GM12878 (cell line): ENCODE results near the gene DYDC1. TPM values are rescaled to one million over a fixed set of nuclear protein-coding genes. Genes with fewer than 3 reads are reported as not detected.

Source experiments
- ATAC-seq: fragments of 200-7000 bp; cut with Tn5 transposase; 3 replicates; pipeline ENCODE4 v1.9.1; 2020; ENCODE audit warnings: mild to moderate bottlenecking, moderate library complexity
- BruUV-seq: library from RNA; stranded (reverse); fragments of 400-500 nt; replicated peaks from 2 replicates; lab custom pipeline; 2021; lab: Mats Ljungman, UMichigan
- CTCF ChIA-PET: fragments of 300-600 bp; sonication (Branson Sonifier 250); formaldehyde crosslinking; extraction: SDS; loops from one replicate; lab custom pipeline; 2021; ENCODE audit warnings: inconsistent platforms; lab: Yijun Ruan, JAX
- POLR2A ChIA-PET: fragments of 350-600 bp; formaldehyde crosslinking; extraction: SDS; loops from one replicate; lab custom pipeline; 2021; ENCODE audit warnings: inconsistent platforms; lab: Charles Lee
- RAD21 ChIA-PET: fragments of 300-600 bp; sonication (Branson Sonifier 250); formaldehyde crosslinking; loops from one replicate; lab custom pipeline; 2023; ENCODE audit warnings: antibody characterized with exemption; ENCODE audit not compliant: unreplicated experiment; lab: Charles Lee
- SMC1A ChIA-PET: fragments of 300-600 bp; sonication (Branson Sonifier 250); formaldehyde crosslinking; loops from one replicate; lab custom pipeline; 2023; ENCODE audit not compliant: unreplicated experiment, uncharacterized antibody; lab: Charles Lee
- DNase-seq: peaks from one replicate; pipeline ENCODE4 v3.0.0-alpha.2; 2011; ENCODE audit warnings: low read depth, low spot score
- FAIRE-seq: peaks from 3 replicates; lab custom pipeline; 2011; peaks lifted over from hg19 to GRCh38; lab: Jason Lieb, UNC
- H2AFZ ChIP-seq: 2 replicates; pipeline ENCODE4 v1.6.0; 2011; ENCODE audit warnings: low read depth, low read length, control low read depth; ENCODE audit not compliant: control insufficient read depth
- H3K27ac ChIP-seq: 2 replicates; pipeline ENCODE4 v1.5.1; 2011; ENCODE audit warnings: control low read depth; ENCODE audit not compliant: control insufficient read depth, insufficient read depth
- H3K27me3 ChIP-seq, 2 experiments: replicated peaks in 1 of 2; 2 replicates each; pipeline versions ENCODE4 v1.6.0 to v1.6.1; 2011; ENCODE audit warnings: low read length in 1 of 2; ENCODE audit not compliant: control insufficient read depth in 2 of 2, insufficient read depth in 2 of 2
- H3K36me3 ChIP-seq, 2 experiments: 2 replicates each; pipeline ENCODE4 v1.5.1; 2011; ENCODE audit warnings: low read length in 1 of 2; ENCODE audit not compliant: control insufficient read depth in 2 of 2, insufficient read depth in 2 of 2
- H3K4me1 ChIP-seq: 2 replicates; pipeline ENCODE4 v1.6.1; 2011; ENCODE audit warnings: mild to moderate bottlenecking, low read length, moderate library complexity, mixed read lengths; ENCODE audit not compliant: control insufficient read depth, insufficient read depth
- H3K4me2 ChIP-seq: 2 replicates; pipeline ENCODE4 v1.6.0; 2011; ENCODE audit warnings: control low read depth; ENCODE audit not compliant: control insufficient read depth, insufficient read depth
- H3K4me3 ChIP-seq: fragments of 200-600 bp; sonication (generic); 2 replicates; pipeline ENCODE4 v1.5.1; 2016
- H3K79me2 ChIP-seq: 2 replicates; pipeline ENCODE4 v1.6.0; 2011; ENCODE audit warnings: low read length; ENCODE audit not compliant: control insufficient read depth, insufficient read depth
- H3K9ac ChIP-seq: 2 replicates; pipeline ENCODE4 v1.8.0; 2011; ENCODE audit warnings: low read length, control low read depth, mixed read lengths; ENCODE audit not compliant: control insufficient read depth, insufficient read depth
- H3K9me3 ChIP-seq: replicated peaks from 3 replicates; pipeline ENCODE4 v1.5.1; 2011; ENCODE audit warnings: mild to moderate bottlenecking, low read length; ENCODE audit not compliant: control insufficient read depth, insufficient read depth
- H4K20me1 ChIP-seq: 2 replicates; pipeline ENCODE4 v1.6.0; 2011; ENCODE audit not compliant: control insufficient read depth, insufficient read depth
- PML ChIP-seq: IDR thresholded peaks from 2 replicates; pipeline ENCODE4 v1.6.1; 2012; ENCODE audit warnings: low read length, inconsistent platforms
- POLR2AphosphoS2 ChIP-seq: IDR thresholded peaks from 2 replicates; pipeline ENCODE4 v1.6.1; 2011; ENCODE audit warnings: low read depth, mild to moderate bottlenecking, low read length, improper control_type of control experiment, moderate library complexity
- WGBS: methylation state at CpG from one replicate; pipeline ENCODE4 v1.1.6; 2016; ENCODE audit warnings: low lambda C conversion rate; ENCODE audit not compliant: insufficient replicate concordance, insufficient coverage; ENCODE audit errors: missing lambda C conversion rate; 5-methylcytosine and 5-hydroxymethylcytosine counted together
- in situ Hi-C: fragments of 300-500 bp; cut with MboI; formaldehyde crosslinking; loops from 9 replicates; pipeline ENCODE4 v1.14.3; 2018; ENCODE audit warnings: mixed read lengths
- intact Hi-C: fragments of 100-400 bp; cut with micrococcal nuclease; formaldehyde crosslinking; loops from one replicate; pipeline ENCODE4 v1.14.2; 2022; ENCODE audit not compliant: unreplicated experiment
- polyA plus RNA-seq, 11 experiments: library from polyadenylated mRNA; depleted of rRNA in 4 of 11; unstranded in 6 of 11; stranded (reverse) in 5 of 11; fragments of >200 nt; fragmentation: Nextera tagmentation in 4 of 11; fragmentation: Illumina TruSeq in 1 of 11; extraction: Ambion mirVana in 4 of 11; extraction: Trizol in 1 of 11; gene quantifications; 1 replicate in 1 of 11; 2 replicates in 10 of 11; pipeline versions ENCODE4 v1.2.1 to v1.2.3, GENCODE V29; 2011 to 2016; ENCODE audit warnings: inconsistent platforms in 2 of 11, missing spikeins in 2 of 11, low read depth in 1 of 11
- total RNA-seq, 4 experiments: library from RNA; depleted of rRNA in 3 of 4; stranded (reverse); fragments of >200 nt in 3 of 4; fragmentation: Illumina TruSeq in 1 of 4; extraction: Trizol in 1 of 4; gene quantifications; 2 replicates each; pipeline versions ENCODE4 v1.2.1 to v1.2.3, GENCODE V29; 2013 to 2021
- TF ChIP-seq, protein P1 (sequence below): fragments of 450-650 bp; IDR thresholded peaks from 2 replicates; pipeline ENCODE4 v1.6.1; 2017; ENCODE audit warnings: mild to moderate bottlenecking, moderate library complexity
- TF ChIP-seq, protein P2 (sequence below): fragments of 450-650 bp; IDR thresholded peaks from 2 replicates; pipeline ENCODE4 v1.6.1; 2017; ENCODE audit warnings: borderline replicate concordance
- TF ChIP-seq, protein P3 (sequence below): fragments of 450-650 bp; IDR thresholded peaks from 2 replicates; pipeline ENCODE4 v1.6.1; 2016; ENCODE audit warnings: mild to moderate bottlenecking
- TF ChIP-seq, protein P4 (sequence below): fragments of 450-650 bp; IDR thresholded peaks from 2 replicates; pipeline ENCODE4 v1.6.1; 2017; ENCODE audit warnings: mild to moderate bottlenecking, low read depth, inconsistent platforms; ENCODE audit not compliant: poor library complexity, severe bottlenecking
- TF ChIP-seq, protein P5 (sequence below): IDR thresholded peaks from 2 replicates; pipeline ENCODE4 v1.6.1; 2012; ENCODE audit warnings: improper control_type of control experiment, low read depth, low read length; ENCODE audit not compliant: insufficient replicate concordance

The DYDC1 gene
- total and polyA plus RNA-seq, 10 of the 15 experiments (the other 5 are each of a cell fraction or from before 2014, with no cell fraction given), result not detected

DNA sequence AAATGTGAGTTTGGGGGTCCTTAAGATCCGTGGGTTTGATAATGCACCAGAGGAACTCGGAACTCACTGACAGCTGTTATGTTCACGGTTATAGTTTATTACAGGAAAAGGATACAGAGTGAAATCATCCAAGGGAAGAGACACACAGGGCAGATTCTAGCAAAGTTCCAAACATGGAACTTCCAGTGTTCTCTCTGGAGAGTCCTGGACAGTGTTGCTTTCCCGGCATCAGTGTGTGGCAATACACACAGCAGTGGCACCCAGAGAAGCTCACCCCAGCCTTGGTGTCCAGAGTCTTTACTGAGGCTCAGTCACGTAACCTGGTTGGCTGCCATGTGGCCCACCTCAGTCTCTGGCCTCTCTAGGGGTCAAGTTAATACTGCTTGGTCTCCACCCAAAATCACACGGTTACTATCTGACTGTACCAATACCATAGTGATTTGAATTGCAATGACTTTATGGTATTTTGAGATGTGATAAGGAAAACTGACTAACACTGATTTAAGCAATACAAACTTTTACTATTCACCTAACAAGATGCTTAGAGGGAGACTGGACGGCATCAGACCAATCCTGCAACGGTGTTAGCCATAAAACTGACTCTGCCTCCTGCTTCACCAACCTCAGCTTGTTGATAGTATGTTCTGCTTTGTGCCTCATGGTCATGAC, 43.7 kb upstream of the DYDC1 start:
- SMC1A ChIA-PET, result no interaction called here
- Histone ChIP-seq H3K4me1 (no peaks in the 10 kb centered on the region), H2AFZ (no peak overlapping the region), H3K27ac (no peak overlapping the region), H3K9me3 (no peaks in the 10 kb centered on the region), H3K4me3 (no peak overlapping the region), H4K20me1 (no peaks in the 10 kb centered on the region), H3K36me3 (no peaks in the 10 kb centered on the region), H3K4me2 (no peak overlapping the region), H3K9ac (no peak overlapping the region), H3K27me3 (no peaks in the 10 kb centered on the region), H3K79me2 (no peaks in the 10 kb centered on the region)
- in situ Hi-C loops (no loop called here), intact Hi-C loops (no loop called here)
- FAIRE-seq (no peak), DNase-seq (no peak), ATAC-seq (no peak)
- 38% methylated on average over 8 of the region's 8 CpGs for WGBS
- RAD21 ChIA-PET, result no interaction called here
- POLR2A ChIA-PET, result no interaction called here
- BruUV-seq, result no TSS peak
- CTCF ChIA-PET, result interaction anchor here (0.7 kb wide), 1 partner anchor 22 kb away, joined by 3 read pairs; no protein-coding TSS in a partner anchor
- TF ChIP-seq, protein P1, sequence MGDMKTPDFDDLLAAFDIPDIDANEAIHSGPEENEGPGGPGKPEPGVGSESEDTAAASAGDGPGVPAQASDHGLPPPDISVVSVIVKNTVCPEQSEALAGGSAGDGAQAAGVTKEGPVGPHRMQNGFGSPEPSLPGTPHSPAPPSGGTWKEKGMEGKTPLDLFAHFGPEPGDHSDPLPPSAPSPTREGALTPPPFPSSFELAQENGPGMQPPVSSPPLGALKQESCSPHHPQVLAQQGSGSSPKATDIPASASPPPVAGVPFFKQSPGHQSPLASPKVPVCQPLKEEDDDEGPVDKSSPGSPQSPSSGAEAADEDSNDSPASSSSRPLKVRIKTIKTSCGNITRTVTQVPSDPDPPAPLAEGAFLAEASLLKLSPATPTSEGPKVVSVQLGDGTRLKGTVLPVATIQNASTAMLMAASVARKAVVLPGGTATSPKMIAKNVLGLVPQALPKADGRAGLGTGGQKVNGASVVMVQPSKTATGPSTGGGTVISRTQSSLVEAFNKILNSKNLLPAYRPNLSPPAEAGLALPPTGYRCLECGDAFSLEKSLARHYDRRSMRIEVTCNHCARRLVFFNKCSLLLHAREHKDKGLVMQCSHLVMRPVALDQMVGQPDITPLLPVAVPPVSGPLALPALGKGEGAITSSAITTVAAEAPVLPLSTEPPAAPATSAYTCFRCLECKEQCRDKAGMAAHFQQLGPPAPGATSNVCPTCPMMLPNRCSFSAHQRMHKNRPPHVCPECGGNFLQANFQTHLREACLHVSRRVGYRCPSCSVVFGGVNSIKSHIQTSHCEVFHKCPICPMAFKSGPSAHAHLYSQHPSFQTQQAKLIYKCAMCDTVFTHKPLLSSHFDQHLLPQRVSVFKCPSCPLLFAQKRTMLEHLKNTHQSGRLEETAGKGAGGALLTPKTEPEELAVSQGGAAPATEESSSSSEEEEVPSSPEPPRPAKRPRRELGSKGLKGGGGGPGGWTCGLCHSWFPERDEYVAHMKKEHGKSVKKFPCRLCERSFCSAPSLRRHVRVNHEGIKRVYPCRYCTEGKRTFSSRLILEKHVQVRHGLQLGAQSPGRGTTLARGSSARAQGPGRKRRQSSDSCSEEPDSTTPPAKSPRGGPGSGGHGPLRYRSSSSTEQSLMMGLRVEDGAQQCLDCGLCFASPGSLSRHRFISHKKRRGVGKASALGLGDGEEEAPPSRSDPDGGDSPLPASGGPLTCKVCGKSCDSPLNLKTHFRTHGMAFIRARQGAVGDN, result no peak
- TF ChIP-seq POLR2AphosphoS2, result no peak
- TF ChIP-seq, protein P2, sequence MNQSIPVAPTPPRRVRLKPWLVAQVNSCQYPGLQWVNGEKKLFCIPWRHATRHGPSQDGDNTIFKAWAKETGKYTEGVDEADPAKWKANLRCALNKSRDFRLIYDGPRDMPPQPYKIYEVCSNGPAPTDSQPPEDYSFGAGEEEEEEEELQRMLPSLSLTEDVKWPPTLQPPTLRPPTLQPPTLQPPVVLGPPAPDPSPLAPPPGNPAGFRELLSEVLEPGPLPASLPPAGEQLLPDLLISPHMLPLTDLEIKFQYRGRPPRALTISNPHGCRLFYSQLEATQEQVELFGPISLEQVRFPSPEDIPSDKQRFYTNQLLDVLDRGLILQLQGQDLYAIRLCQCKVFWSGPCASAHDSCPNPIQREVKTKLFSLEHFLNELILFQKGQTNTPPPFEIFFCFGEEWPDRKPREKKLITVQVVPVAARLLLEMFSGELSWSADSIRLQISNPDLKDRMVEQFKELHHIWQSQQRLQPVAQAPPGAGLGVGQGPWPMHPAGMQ, result no peak
- TF ChIP-seq PML, result no peak
- TF ChIP-seq, protein P3, sequence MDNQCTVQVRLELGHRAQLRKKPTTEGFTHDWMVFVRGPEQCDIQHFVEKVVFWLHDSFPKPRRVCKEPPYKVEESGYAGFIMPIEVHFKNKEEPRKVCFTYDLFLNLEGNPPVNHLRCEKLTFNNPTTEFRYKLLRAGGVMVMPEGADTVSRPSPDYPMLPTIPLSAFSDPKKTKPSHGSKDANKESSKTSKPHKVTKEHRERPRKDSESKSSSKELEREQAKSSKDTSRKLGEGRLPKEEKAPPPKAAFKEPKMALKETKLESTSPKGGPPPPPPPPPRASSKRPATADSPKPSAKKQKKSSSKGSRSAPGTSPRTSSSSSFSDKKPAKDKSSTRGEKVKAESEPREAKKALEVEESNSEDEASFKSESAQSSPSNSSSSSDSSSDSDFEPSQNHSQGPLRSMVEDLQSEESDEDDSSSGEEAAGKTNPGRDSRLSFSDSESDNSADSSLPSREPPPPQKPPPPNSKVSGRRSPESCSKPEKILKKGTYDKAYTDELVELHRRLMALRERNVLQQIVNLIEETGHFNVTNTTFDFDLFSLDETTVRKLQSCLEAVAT, result no peak
- TF ChIP-seq, protein P4, sequence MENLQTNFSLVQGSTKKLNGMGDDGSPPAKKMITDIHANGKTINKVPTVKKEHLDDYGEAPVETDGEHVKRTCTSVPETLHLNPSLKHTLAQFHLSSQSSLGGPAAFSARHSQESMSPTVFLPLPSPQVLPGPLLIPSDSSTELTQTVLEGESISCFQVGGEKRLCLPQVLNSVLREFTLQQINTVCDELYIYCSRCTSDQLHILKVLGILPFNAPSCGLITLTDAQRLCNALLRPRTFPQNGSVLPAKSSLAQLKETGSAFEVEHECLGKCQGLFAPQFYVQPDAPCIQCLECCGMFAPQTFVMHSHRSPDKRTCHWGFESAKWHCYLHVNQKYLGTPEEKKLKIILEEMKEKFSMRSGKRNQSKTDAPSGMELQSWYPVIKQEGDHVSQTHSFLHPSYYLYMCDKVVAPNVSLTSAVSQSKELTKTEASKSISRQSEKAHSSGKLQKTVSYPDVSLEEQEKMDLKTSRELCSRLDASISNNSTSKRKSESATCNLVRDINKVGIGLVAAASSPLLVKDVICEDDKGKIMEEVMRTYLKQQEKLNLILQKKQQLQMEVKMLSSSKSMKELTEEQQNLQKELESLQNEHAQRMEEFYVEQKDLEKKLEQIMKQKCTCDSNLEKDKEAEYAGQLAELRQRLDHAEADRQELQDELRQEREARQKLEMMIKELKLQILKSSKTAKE, result no peak
- TF ChIP-seq, protein P5, sequence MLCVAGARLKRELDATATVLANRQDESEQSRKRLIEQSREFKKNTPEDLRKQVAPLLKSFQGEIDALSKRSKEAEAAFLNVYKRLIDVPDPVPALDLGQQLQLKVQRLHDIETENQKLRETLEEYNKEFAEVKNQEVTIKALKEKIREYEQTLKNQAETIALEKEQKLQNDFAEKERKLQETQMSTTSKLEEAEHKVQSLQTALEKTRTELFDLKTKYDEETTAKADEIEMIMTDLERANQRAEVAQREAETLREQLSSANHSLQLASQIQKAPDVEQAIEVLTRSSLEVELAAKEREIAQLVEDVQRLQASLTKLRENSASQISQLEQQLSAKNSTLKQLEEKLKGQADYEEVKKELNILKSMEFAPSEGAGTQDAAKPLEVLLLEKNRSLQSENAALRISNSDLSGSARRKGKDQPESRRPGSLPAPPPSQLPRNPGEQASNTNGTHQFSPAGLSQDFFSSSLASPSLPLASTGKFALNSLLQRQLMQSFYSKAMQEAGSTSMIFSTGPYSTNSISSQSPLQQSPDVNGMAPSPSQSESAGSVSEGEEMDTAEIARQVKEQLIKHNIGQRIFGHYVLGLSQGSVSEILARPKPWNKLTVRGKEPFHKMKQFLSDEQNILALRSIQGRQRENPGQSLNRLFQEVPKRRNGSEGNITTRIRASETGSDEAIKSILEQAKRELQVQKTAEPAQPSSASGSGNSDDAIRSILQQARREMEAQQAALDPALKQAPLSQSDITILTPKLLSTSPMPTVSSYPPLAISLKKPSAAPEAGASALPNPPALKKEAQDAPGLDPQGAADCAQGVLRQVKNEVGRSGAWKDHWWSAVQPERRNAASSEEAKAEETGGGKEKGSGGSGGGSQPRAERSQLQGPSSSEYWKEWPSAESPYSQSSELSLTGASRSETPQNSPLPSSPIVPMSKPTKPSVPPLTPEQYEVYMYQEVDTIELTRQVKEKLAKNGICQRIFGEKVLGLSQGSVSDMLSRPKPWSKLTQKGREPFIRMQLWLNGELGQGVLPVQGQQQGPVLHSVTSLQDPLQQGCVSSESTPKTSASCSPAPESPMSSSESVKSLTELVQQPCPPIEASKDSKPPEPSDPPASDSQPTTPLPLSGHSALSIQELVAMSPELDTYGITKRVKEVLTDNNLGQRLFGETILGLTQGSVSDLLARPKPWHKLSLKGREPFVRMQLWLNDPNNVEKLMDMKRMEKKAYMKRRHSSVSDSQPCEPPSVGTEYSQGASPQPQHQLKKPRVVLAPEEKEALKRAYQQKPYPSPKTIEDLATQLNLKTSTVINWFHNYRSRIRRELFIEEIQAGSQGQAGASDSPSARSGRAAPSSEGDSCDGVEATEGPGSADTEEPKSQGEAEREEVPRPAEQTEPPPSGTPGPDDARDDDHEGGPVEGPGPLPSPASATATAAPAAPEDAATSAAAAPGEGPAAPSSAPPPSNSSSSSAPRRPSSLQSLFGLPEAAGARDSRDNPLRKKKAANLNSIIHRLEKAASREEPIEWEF, result no peak
